ENCODE results near the gene ZNF185. TPM values are rescaled to one million over a fixed set of nuclear protein-coding genes. Genes with fewer than 3 reads are reported as not detected.

The ZNF185 gene
- total and polyA plus RNA-seq, 5 donors = 0.86 to 2.4 (median 1.4) TPM

- DNase-seq = peak; percentile 92 to 96 (median 96)
- intact Hi-C loops (cut with DNase I) = no loop called here
- H3K9me3 ChIP-seq (ENCODE audit: control insufficient read depth, low read length) = no peaks in the 10 kb centered on the region
- no peaks in the 10 kb centered on the region for H3K27me3 ChIP-seq (ENCODE audit: control insufficient read depth, insufficient read depth)
- peak; percentile 96 to 97 for ATAC-seq
- H3K4me3 ChIP-seq (ENCODE audit: low read length) = peak overlapping the region; percentile 69
- under 1% methylated on average over 69 of the region's 70 CpGs for WGBS
- H3K27ac ChIP-seq (ENCODE audit: low read length) = peak overlapping the region; percentile 91
- H3K4me1 ChIP-seq (ENCODE audit: control insufficient read depth, insufficient read depth, low read length) = no peaks in the 10 kb centered on the region
Measured at GRCh38 chrX:152941328-152942076, 43.6 kb downstream of the ZNF185 start.

GRCh38 chrX:152942077-152942442 is 44.2 kb downstream of the ZNF185 start:
- H3K27ac ChIP-seq (ENCODE audit: low read length) = peak overlapping the region; percentile 91
- ATAC-seq (peak in 1 of 2 donors; percentile 30), DNase-seq (no peak)
- 43% methylated on average over 11 of the region's 11 CpGs for WGBS
- intact Hi-C loops (cut with DNase I) = no loop called here
- peak overlapping the region; percentile 38 for H3K4me3 ChIP-seq (ENCODE audit: low read length)
- H3K4me1 ChIP-seq (ENCODE audit: control insufficient read depth, insufficient read depth, low read length) = no peaks in the 10 kb centered on the region
- no peaks in the 10 kb centered on the region for H3K27me3 ChIP-seq (ENCODE audit: control insufficient read depth, insufficient read depth)
- no peaks in the 10 kb centered on the region for H3K9me3 ChIP-seq (ENCODE audit: control insufficient read depth, low read length)

- 95% methylated on average over 1 of the region's 1 CpG for WGBS
- ATAC-seq (no peak), DNase-seq (no peak)
- no peak overlapping the region for H3K4me3 ChIP-seq (ENCODE audit: low read length)
- intact Hi-C loops (cut with DNase I) = no loop called here
- no peaks in the 10 kb centered on the region for H3K27me3 ChIP-seq (ENCODE audit: control insufficient read depth, insufficient read depth)
- no peak overlapping the region for H3K27ac ChIP-seq (ENCODE audit: low read length)
- no peaks in the 10 kb centered on the region for H3K4me1 ChIP-seq (ENCODE audit: control insufficient read depth, insufficient read depth, low read length)
- H3K9me3 ChIP-seq (ENCODE audit: control insufficient read depth, low read length) = no peaks in the 10 kb centered on the region
Measured at GRCh38 chrX:152943826-152944225, 46.0 kb downstream of the ZNF185 start.

- DNase-seq (no peak), ATAC-seq (no peak)
- H3K4me1 ChIP-seq (ENCODE audit: control insufficient read depth, insufficient read depth, low read length) = no peaks in the 10 kb centered on the region
- no peaks in the 10 kb centered on the region for H3K9me3 ChIP-seq (ENCODE audit: control insufficient read depth, low read length)
- H3K4me3 ChIP-seq (ENCODE audit: low read length) = no peak overlapping the region
- H3K27me3 ChIP-seq (ENCODE audit: control insufficient read depth, insufficient read depth) = no peaks in the 10 kb centered on the region
- intact Hi-C loops (cut with DNase I) = no loop called here
- no peak overlapping the region for H3K27ac ChIP-seq (ENCODE audit: low read length)
- WGBS = 95% methylated on average over 11 of the region's 11 CpGs
Measured at GRCh38 chrX:152945021-152945979, 47.4 kb downstream of the ZNF185 start.

GRCh38 chrX:152946681-152947080 is 48.8 kb downstream of the ZNF185 start:
- 89% methylated on average over 6 of the region's 6 CpGs for WGBS
- ATAC-seq (no peak), DNase-seq (no peak)
- Histone ChIP-seq H3K27ac (ENCODE audit: low read length) (no peak overlapping the region), H3K27me3 (ENCODE audit: control insufficient read depth, insufficient read depth) (no peaks in the 10 kb centered on the region), H3K9me3 (ENCODE audit: control insufficient read depth, low read length) (no peaks in the 10 kb centered on the region), H3K4me3 (ENCODE audit: low read length) (no peak overlapping the region), H3K4me1 (ENCODE audit: control insufficient read depth, insufficient read depth, low read length) (no peaks in the 10 kb centered on the region)
- intact Hi-C loops (cut with DNase I) = no loop called here

Other genes starting within 250 kb of the ZNF185 start
- not detected for gene MAGEA3, start 199.3 kb upstream of the ZNF185 start, total RNA-seq
- gene MAGEA3, start 199.3 kb upstream of the ZNF185 start, polyA plus RNA-seq = not detected
- not detected for gene CSAG2, start 188.8 kb upstream of the ZNF185 start, total RNA-seq
- not detected for gene CSAG2, start 188.8 kb upstream of the ZNF185 start, polyA plus RNA-seq
- gene MAGEA2B, start 183.4 kb upstream of the ZNF185 start, total RNA-seq = not detected
- not detected for gene MAGEA2B, start 183.4 kb upstream of the ZNF185 start, polyA plus RNA-seq
- gene CSAG1, start 164.3 kb upstream of the ZNF185 start, total RNA-seq = not detected
- gene CSAG1, start 164.3 kb upstream of the ZNF185 start, polyA plus RNA-seq = not detected
- not detected for gene MAGEA12, start 164.3 kb upstream of the ZNF185 start, total RNA-seq
- not detected for gene MAGEA12, start 164.3 kb upstream of the ZNF185 start, polyA plus RNA-seq
- not detected for gene MAGEA2, start 144.2 kb upstream of the ZNF185 start, total RNA-seq
- gene MAGEA2, start 144.2 kb upstream of the ZNF185 start, polyA plus RNA-seq = not detected
- gene CSAG3, start 138.8 kb upstream of the ZNF185 start, total RNA-seq = not detected
- not detected for gene CSAG3, start 138.8 kb upstream of the ZNF185 start, polyA plus RNA-seq
- not detected for gene MAGEA6, start 128.4 kb upstream of the ZNF185 start, total RNA-seq
- gene MAGEA6, start 128.4 kb upstream of the ZNF185 start, polyA plus RNA-seq = not detected
- 10 to 100 TPM; 25.0 to 29.5 (median 27.7) TPM for gene CETN2, start 67.3 kb upstream of the ZNF185 start, total RNA-seq
- 50.3 TPM for gene CETN2, start 67.3 kb upstream of the ZNF185 start, polyA plus RNA-seq
- gene NSDHL, start 67.0 kb upstream of the ZNF185 start, total RNA-seq = 10 to 100 TPM; 24.9 to 31.5 (median 27.9) TPM
- 33.1 TPM for gene NSDHL, start 67.0 kb upstream of the ZNF185 start, polyA plus RNA-seq
- under 1 TPM in 1 of 4 donors, not detected in 3; 0.12 TPM for gene PNMA5, start 96.0 kb downstream of the ZNF185 start, total RNA-seq
- gene PNMA5, start 96.0 kb downstream of the ZNF185 start, polyA plus RNA-seq = not detected
- 1 to 10 TPM in 3 of 4 donors, under 1 TPM in 1; 0.95 to 3.1 (median 3.0) TPM for gene PNMA3, start 158.4 kb downstream of the ZNF185 start, total RNA-seq
- 3.2 TPM for gene PNMA3, start 158.4 kb downstream of the ZNF185 start, polyA plus RNA-seq
- 1 to 10 TPM; 1.3 to 2.9 (median 2.3) TPM for gene PNMA6A, start 174.4 kb downstream of the ZNF185 start, total RNA-seq
- gene PNMA6A, start 174.4 kb downstream of the ZNF185 start, polyA plus RNA-seq = 3.6 TPM

Measured in right cardiac atrium (tissue), 5 donors.